Fibroblast of lung (primary cell): ENCODE measurements around the gene PPOX. TPM values are rescaled to one million over a fixed set of nuclear protein-coding genes. Genes with fewer than 3 reads are reported as not detected.

ENCODE experiments used
- DNase-seq, 2 donors: peaks; one replicate each; pipeline versions ENCODE4 v3.0.0 to v3.0.0-alpha.2; 2010; ENCODE audit warnings: low read depth in 2 of 2
- H2AFZ ChIP-seq: 2 replicates; pipeline ENCODE4 v1.5.1; 2012; ENCODE audit warnings: low read length, control low read depth, inconsistent platforms
- H3K27ac ChIP-seq: 2 replicates; pipeline ENCODE4 v1.5.1; 2011; ENCODE audit warnings: low read length, control low read depth; ENCODE audit not compliant: insufficient read depth
- H3K27me3 ChIP-seq: 2 replicates; pipeline ENCODE4 v1.5.1; 2011; ENCODE audit warnings: mild to moderate bottlenecking, low read length; ENCODE audit not compliant: control insufficient read depth, insufficient read depth
- H3K36me3 ChIP-seq: 2 replicates; pipeline ENCODE4 v1.5.1; 2011; ENCODE audit warnings: low read length; ENCODE audit not compliant: control insufficient read depth, insufficient read depth
- H3K4me1 ChIP-seq: 2 replicates; pipeline ENCODE4 v1.5.1; 2011; ENCODE audit warnings: low read length; ENCODE audit not compliant: control insufficient read depth, insufficient read depth; ENCODE audit errors: extremely low read depth
- H3K4me2 ChIP-seq: 2 replicates; pipeline ENCODE4 v1.5.1; 2011; ENCODE audit warnings: low read length, control low read depth; ENCODE audit not compliant: insufficient read depth; ENCODE audit errors: extremely low read depth
- H3K4me3 ChIP-seq, 4 experiments: fragments of 200-600 bp in 1 of 4; sonication (generic) in 1 of 4; replicated peaks in 1 of 4; 2 replicates each; pipeline ENCODE4 v1.5.1; 2011 to 2016; ENCODE audit warnings: low read length in 4 of 4, low read depth in 3 of 4, mild to moderate bottlenecking in 3 of 4, control low read depth in 2 of 4, inconsistent platforms in 1 of 4, mixed read lengths in 1 of 4; ENCODE audit not compliant: insufficient read depth in 1 of 4; ENCODE audit errors: control extremely low read depth in 1 of 4
- H3K79me2 ChIP-seq: 2 replicates; pipeline ENCODE4 v1.5.1; 2012; ENCODE audit warnings: mild to moderate bottlenecking, low read length, inconsistent platforms; ENCODE audit not compliant: control insufficient read depth, insufficient read depth
- H3K9ac ChIP-seq: 2 replicates; pipeline ENCODE4 v1.5.1; 2011; ENCODE audit warnings: mild to moderate bottlenecking, low read length, control low read depth; ENCODE audit not compliant: insufficient read depth
- H3K9me3 ChIP-seq: 2 replicates; pipeline ENCODE4 v1.5.1; 2012; ENCODE audit warnings: low read depth, low read length; ENCODE audit not compliant: control insufficient read depth, insufficient read depth
- H4K20me1 ChIP-seq: 2 replicates; pipeline ENCODE4 v1.5.1; 2011; ENCODE audit warnings: low read length; ENCODE audit not compliant: control insufficient read depth, insufficient read depth; ENCODE audit errors: extremely low read depth
- CTCF ChIP-seq, 2 donors: IDR thresholded peaks in 1 of 2; conservative IDR thresholded peaks in 1 of 2; 1 replicate in 1 of 2; 2 replicates in 1 of 2; pipeline ENCODE4 v1.5.1; 2011 to 2012; ENCODE audit warnings: low read length in 2 of 2, control low read depth in 1 of 2, inconsistent platforms in 1 of 2, low read depth in 1 of 2, mild to moderate bottlenecking in 1 of 2
- EZH2 ChIP-seq: IDR thresholded peaks from 2 replicates; pipeline ENCODE4 v1.5.1; 2012; ENCODE audit warnings: low read length, control low read depth, mild to moderate bottlenecking; ENCODE audit errors: missing control alignments
- polyA minus RNA-seq: library from RNA; depleted of rRNA, polyadenylated mRNA; stranded (reverse); fragments of >200 nt; gene quantifications from 2 replicates; pipeline ENCODE4 v1.2.3, GENCODE V29; 2011; ENCODE audit warnings: low replicate concordance
- polyA plus RNA-seq, 2 donors: library from polyadenylated mRNA; depleted of rRNA in 1 of 2; stranded (reverse) in 1 of 2; unstranded in 1 of 2; fragments of >200 nt; gene quantifications; 2 replicates each; pipeline ENCODE4 v1.2.1, GENCODE V29; 2011 to 2012; ENCODE audit warnings: missing spikeins in 1 of 2
- total RNA-seq: library from RNA; depleted of rRNA; stranded (reverse); fragments of >200 nt; gene quantifications from 2 replicates; pipeline ENCODE4 v1.2.1, GENCODE V29; 2014

Gene PPOX
- 9.2 and 12.2 TPM in 2 replicates for total RNA-seq
- polyA plus RNA-seq, result 5.6 and 6.0 TPM in 2 replicates
- polyA plus RNA-seq (2012), result 8.1 and 9.4 TPM in 2 replicates
- 7.0 and 17.6 TPM in 2 replicates for polyA minus RNA-seq

- H3K4me1 ChIP-seq, result peaks cover 11% of the 10 kb centered on the region
- peaks cover 15% of the 10 kb centered on the region for H3K36me3 ChIP-seq
- TF ChIP-seq EZH2, result no peak
- TF ChIP-seq CTCF (conservative IDR thresholded peaks at IDR 0.05 in 1 of 2, IDR thresholded peaks at IDR 0.05 in 1 of 2; ENCODE audit: low read depth in 1 of 2, low read length in 2 of 2), result peak; percentile 53 to 55
- no peaks in the 10 kb centered on the region for H4K20me1 ChIP-seq
- DNase-seq, result peak; percentile 98 to 99
- peak within 1 kb of the TSS; percentile 87 for H2AFZ ChIP-seq
- peak within 1 kb of the TSS; percentile 91 for H3K27ac ChIP-seq
- peak within 1 kb of the TSS; percentile 100 for H3K4me2 ChIP-seq
- H3K79me2 ChIP-seq, result peaks cover 3% of the 10 kb centered on the region
- peak within 1 kb of the TSS; percentile 74 for H3K9ac ChIP-seq
- H3K9me3 ChIP-seq, result no peaks in the 10 kb centered on the region
- no peaks in the 10 kb centered on the region for H3K27me3 ChIP-seq
- H3K4me3 ChIP-seq, result peak within 1 kb of the TSS; percentile 76 to 88 (median 84)
Measured at GRCh38 chr1:161165742-161166668, at the start of gene PPOX. TSS of gene PPOX (plus strand) at chr1:161166426. CDS start at chr1:161166848, 422 bp downstream.

- Histone ChIP-seq H3K27me3 (no peaks in the 10 kb centered on the region), H3K4me1 (peaks cover 15% of the 10 kb centered on the region), H3K9ac (peak within 1 kb of the TSS; percentile 97), H3K4me2 (peak within 1 kb of the TSS; percentile 100), H4K20me1 (peaks cover 2% of the 10 kb centered on the region), H2AFZ (peak within 1 kb of the TSS; percentile 95), H3K27ac (peak within 1 kb of the TSS; percentile 100), H3K4me3 (peak within 1 kb of the TSS; percentile 85 to 100 (median 96)), H3K9me3 (no peaks in the 10 kb centered on the region), H3K36me3 (peaks cover 21% of the 10 kb centered on the region), H3K79me2 (peaks cover 57% of the 10 kb centered on the region)
- DNase-seq, result peak; percentile 84 to 87
- no peak for TF ChIP-seq EZH2
Measured at GRCh38 chr1:161117759-161118581, 48.3 kb upstream of the PPOX start, which contains the start of the genes NIT1 and PFDN2. TSS of gene NIT1 (plus strand) at chr1:161118105. CDS start at chr1:161118177, 72 bp downstream. TSS of gene PFDN2 (minus strand) at chr1:161118037. CDS start at chr1:161118026, 11 bp downstream.

- Histone ChIP-seq H4K20me1 (peaks cover 2% of the 10 kb centered on the region), H3K4me3 (peak overlapping the region; percentile 85 to 100 (median 96)), H3K27me3 (no peaks in the 10 kb centered on the region), H3K4me1 (peaks cover 15% of the 10 kb centered on the region), H3K9ac (peak overlapping the region; percentile 97), H3K79me2 (peaks cover 48% of the 10 kb centered on the region), H3K36me3 (peaks cover 29% of the 10 kb centered on the region), H3K27ac (peak overlapping the region; percentile 100), H2AFZ (no peak overlapping the region), H3K9me3 (no peaks in the 10 kb centered on the region), H3K4me2 (peak overlapping the region; percentile 100)
- TF ChIP-seq EZH2 (no peak), CTCF (conservative IDR thresholded peaks at IDR 0.05 in 1 of 2, IDR thresholded peaks at IDR 0.05 in 1 of 2; ENCODE audit: low read depth in 1 of 2, low read length in 2 of 2) (peak; percentile 38 to 51)
- peak; percentile 75 to 80 for DNase-seq
Measured at GRCh38 chr1:161119092-161119903, 46.9 kb upstream of the PPOX start.
